SH-SY5Y (cell line): ENCODE measurements around the gene ST3GAL4.

Experiments
- GATA2 ChIP-seq: IDR thresholded peaks from 2 replicates; pipeline ENCODE4 v1.6.1; 2011; ENCODE audit warnings: mild to moderate bottlenecking, low read depth, low read length
- GATA3 ChIP-seq: IDR thresholded peaks from 2 replicates; pipeline ENCODE4 v1.6.1; 2011; ENCODE audit warnings: low read depth, mild to moderate bottlenecking, low read length, moderate library complexity

DNA sequence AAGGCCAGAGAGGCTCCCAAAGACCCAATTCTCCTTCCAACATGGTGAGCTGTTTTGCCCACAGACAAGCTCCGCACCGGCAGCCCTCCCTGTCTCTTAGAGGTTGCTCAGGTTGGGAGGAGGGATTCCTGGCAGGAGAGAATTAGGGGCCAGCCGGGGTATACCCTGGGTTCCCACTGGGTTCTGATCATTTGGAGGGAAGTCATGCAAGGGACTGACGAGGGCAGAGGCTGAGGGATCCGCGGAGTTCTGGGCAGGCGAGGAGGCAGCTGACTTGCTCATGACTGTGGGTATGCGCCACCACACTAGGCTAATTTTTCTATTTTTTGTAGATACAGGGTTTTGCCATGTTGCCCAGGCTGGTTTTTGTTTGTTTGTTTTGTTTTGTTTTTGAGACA lies 4.6 kb downstream of the ST3GAL4 start:
- no peak for TF ChIP-seq GATA2
- TF ChIP-seq GATA3, result no peak
